GM18861 (cell line): ENCODE data around the gene MYBPC2.
"Not testable (repeated sequence)": the region's sequence is repeated elsewhere in the genome, so short reads cannot be mapped to it uniquely, and the experiment has no call there.

Experiments
- ATAC-seq: cut with Tn5 transposase; IDR thresholded peaks from one replicate; pipeline ENCODE4 v1.9.1; 2021; ENCODE audit not compliant: unreplicated experiment

Gene MYBPC2

DNA sequence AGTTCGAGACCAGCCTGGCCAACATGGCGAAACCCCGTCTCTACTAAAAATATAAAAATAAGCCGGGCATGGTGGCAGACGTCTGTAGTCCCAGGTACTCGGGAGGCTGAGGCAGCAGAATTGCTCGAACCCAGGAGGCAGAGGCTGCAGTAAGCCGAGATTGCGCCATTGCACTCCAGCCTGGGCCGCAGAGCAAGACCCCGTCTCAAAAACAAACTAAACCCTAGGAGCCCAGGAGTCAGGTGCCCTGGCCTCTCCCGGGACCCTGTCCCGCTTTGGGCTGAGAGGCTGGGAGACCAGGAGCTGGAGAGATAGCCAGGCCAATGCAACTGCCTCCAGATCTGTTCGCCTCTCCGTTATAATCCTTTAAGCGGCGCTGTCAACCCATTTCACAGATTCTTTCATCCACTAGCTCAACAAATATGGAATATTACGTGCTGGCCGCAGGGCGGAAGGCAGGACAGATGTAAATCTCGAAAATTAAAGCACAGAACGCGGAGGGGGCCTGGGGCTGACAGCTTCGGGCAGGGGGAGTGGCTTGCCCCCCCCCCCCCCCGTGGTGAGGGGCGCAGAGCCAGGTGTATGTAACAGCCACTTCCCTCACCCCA lies 5.3 kb upstream of the MYBPC2 start:
- no peak for ATAC-seq

DNA sequence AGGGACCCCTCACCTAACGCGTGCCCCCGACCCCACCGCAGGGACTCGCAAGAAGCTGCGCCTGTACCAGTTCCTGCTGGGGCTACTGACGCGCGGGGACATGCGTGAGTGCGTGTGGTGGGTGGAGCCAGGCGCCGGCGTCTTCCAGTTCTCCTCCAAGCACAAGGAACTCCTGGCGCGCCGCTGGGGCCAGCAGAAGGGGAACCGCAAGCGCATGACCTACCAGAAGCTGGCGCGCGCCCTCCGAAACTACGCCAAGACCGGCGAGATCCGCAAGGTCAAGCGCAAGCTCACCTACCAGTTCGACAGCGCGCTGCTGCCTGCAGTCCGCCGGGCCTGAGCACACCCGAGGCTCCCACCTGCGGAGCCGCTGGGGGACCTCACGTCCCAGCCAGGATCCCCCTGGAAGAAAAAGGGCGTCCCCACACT lies 4.7 kb upstream of the MYBPC2 start:
- no peak for ATAC-seq

GRCh38 chr19:50428772-50429463 lies 3.8 kb upstream of the MYBPC2 start:
- no peak for ATAC-seq

GRCh38 chr19:50430888-50431342 lies 1.8 kb upstream of the MYBPC2 start:
- no peak for ATAC-seq

DNA sequence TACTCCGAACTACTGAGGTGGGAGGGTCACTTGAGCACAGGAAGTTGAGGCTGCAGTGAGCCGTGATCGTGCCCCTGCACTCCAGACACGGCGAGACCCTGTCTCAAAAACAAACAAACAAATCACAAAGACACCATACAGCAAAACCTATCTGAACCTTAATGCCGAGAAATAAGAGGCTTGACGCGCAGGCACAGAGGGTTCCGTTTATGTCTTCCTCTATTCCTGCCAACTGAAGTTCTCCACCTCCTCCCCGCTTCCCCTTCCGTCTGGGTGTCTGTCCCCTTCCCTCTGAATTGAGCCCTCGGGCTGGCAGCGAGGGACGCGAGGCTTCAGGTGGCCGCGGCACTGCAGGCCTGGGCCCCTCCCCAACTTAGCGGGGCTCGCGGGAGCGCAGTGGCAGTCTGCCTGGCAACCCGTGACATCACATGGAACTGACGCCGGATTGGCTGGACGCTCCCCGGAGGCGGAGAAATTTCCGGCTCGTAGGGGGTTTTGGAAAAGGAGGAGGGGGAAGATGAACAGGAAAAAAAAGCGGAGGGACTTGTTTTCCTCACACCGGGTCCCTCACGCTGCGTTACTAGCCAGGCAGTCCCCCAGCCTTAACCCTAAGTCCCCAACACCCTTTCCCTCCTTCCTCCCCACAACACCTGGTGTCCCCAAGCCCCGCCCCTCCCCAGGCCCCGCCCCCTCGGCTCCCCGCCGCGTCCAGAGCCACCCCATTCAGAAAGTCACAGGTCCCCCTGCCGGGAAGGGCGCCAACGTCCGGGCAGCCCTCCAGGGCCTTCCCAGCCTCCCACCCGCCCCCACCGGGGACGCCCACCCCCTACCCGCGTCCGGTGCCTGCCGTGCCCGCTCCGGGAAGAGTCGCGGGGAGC lies 1.1 kb upstream of the MYBPC2 start:
- no peak for ATAC-seq

DNA sequence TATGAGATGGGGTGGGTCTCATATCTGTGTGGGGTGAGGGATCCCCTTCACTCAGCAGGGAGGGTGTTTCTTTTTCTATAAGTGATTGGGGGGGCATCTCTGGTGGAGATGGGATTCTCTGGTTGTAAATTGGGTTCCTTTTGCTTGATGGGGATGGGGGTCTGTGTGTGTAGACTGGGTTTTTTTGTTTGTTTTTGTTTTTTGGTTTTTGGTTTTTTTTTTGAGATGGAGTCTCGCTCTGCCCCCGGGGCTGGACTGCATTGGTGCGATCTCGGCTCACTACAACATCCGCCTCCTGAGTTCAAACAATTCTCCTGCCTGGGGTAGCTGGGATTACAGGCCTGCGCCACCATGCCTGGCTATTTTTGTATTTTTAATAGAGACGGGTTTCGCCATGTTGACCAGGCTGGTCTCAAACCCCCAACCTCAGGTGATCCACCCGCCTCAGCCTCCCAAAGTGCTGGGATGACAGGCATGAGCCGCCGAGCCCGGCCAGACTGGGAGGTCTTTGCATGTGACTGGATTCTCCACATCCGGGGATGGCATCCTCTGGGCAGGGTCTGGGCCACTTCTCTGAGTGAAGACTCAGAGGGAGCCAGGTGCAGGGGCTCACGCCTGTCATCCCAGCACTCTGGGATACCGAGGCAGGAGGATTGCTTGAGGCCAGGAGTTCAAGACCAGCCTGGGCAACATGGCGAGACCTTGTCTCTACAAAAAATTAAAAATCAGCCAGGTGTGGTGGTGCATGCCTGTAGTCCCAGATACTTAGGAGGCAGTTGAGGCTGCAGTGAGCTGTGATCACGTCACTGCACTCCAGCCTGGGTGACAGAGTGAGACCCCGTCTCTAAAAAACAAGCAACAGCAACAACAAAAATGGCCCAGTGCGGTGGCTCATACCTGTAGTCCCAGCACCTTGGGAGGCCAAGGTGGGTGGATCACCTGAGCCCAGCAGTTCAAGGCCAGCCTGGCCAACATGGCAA lies 799 bp downstream of the MYBPC2 start:
- ATAC-seq = no peak

DNA sequence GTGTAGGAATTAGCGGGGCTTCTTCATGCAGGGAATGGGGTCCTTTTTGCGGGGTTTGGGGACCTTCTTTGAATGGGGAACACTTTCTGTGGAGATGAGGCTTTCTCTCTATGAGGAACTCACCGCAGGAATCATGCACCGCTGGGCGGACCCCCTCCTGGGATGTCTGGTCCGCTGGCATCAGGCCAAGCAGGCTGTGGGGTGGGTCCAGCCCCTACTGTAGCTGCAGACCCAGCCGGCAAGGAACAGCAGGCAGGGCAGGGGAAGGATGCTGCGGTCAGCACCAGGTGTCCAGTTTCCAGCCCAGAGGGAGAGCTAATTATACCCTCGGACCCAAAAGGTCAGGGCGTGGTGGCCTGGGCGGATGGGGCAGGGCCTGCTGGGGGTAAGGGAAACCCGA lies 1.8 kb downstream of the MYBPC2 start:
- no peak for ATAC-seq

DNA sequence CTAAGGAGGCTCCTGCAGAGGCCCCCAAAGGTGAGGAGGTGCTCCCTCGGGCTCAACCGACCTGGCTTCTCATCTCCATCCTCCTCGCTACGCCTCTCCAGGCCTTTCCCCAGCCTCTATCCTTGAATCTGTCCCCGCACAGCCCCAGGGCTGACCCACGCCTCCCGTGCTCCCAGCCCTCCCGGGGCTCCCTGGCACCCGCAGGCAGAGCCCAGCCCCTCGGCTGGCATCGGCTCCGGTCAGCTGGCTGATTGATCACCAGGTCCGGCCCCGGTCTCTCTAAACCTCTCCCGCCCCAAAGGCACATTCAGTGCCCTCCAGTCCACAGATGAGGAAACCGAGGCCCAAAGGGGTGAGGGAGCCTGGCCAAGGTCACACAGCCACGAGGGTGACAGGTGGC lies 2.5 kb downstream of the MYBPC2 start:
- no peak for ATAC-seq

DNA sequence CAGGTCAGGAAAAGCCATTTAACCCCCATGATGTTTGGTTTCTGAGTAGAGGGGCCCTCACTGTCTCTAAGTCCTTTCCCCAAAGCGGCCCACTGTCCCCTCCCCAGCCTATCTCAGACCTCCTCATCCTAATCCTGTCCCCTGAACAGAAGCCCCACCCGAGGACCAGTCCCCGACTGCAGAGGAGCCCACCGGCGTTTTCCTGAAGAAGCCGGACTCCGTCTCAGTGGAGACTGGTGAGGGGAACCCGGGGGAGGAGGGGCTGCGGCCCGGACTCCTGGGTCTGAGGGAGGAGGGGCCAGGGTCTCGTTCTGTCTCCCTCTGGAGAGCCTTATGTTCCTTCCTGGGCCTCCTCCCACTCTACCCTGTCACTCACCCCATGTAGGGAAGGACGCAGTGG lies 2.9 kb downstream of the MYBPC2 start:
- no peak for ATAC-seq

DNA sequence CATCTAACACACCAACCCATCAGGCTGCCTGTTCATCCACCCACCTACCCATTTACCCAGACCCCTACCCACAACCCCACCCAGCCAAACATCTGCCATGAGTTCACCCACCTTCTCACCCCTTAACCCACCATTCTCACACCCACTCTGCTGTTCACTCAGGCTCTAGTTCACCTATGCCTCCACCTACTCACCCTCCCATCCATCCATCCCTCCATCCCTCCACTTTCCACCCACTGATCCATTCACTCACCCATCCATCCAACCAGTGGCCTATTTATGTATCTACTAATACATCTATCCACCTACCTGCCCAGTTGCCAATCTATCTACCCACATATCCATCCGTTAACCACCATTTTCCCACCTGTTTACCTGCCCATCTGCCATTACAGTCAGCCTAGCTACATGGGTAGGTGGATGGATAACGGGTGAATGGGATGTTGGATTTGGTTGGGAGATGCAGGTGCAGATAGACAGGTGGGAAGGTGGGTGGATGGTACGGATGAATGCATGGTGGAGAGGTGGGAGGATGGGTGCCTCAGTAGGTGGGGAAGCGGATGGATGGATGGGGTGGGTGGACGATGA lies 5.3 kb downstream of the MYBPC2 start:
- no peak for ATAC-seq

GRCh38 chr19:50439130-50439529 lies 6.4 kb downstream of the MYBPC2 start:
- not testable (repeated sequence) for ATAC-seq

DNA sequence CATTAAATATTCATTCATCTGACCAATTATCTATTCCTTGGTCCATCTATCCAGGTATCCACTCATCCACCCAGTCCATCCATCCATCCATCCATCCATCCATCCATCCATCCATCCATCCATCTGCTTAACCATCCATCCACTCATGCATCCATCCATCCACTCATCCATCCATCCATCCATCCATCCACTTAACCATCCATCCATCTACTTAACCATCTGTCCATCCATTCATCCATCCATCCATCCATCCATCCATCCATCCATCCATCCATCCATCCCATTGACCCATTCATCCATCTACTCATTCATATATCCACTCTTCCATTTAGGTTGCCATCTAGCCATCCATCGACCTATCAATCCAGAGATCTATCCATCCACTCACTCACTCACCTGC lies 11.4 kb downstream of the MYBPC2 start:
- ATAC-seq = no peak

DNA sequence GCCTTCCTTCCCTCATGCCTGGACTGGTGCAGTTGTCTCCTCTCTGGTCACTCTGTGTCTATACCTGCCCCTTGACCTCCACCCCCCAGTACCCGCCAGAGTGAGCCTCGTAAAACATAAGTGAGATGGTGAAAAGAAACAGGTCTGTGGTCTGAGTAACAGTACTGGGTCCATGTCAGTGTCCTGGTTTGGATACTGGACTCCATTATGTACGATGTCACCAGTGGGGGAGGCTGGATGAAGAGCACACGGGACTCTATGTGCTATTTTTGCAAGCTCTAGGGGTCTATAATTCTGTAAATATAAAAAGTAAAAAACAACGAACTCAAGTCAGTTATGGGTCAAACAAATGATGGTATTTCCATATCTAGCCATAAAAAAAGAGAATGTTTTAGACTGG lies 14.4 kb downstream of the MYBPC2 start:
- ATAC-seq = no peak

GRCh38 chr19:50447750-50448149 lies 15.1 kb downstream of the MYBPC2 start:
- no peak for ATAC-seq

DNA sequence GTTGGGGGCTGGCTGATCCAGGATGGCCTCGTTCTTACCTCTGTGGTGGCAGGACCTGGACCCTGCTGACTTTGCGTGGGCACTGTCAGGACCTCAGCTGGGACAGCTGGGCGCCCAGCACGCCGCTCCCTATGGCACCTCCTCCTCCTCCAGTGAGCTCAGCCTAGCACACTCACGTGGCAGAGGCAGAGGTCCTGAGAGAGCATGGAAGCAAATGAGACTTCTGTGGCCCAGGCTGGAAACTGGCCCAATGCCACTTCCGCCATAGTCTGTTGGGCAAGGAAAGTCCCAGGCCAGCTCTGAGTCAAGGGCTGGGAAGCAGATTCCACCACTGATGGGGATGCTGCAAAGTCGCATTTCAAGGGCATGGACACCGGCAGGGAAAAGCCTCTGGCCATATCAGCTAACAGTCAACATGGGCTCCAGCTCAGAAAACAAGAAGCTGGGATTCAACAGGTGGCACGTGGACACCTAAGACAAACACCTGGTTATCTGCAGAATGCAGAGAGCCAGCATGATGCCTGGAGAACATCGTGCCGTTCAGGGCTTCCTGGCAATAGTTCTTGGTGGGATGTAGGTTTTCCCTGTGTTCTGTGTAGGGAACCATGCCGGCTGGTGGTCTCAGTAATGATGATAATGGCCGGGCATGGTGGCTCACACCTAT lies 16.7 kb downstream of the MYBPC2 start:
- ATAC-seq = no peak

- ATAC-seq = no peak
These were observed 17.9 kb downstream of the MYBPC2 start for GRCh38 chr19:50450369-50451222.

DNA sequence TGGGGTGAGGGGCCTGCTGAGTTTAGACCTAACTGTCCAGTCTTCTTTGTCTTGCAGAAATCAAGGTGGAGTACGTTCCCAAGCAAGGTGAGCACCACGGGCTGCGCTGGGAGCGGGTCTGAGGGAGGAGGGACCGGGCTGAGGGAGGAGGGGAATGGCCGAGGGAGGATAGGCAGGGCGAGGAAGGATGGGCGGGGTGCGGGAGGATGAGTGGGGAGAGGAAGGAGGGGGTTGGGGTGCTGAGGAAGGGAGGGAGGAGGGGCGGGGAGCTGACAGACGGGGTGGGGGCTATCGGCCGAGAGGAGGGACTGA lies 18.5 kb downstream of the MYBPC2 start:
- no peak for ATAC-seq

- no peak for ATAC-seq
These were observed 20.6 kb downstream of the MYBPC2 start for GRCh38 chr19:50453243-50453642.

GRCh38 chr19:50455992-50456391 lies 23.3 kb downstream of the MYBPC2 start:
- ATAC-seq = no peak
